Left forelimb (tissue), 1 donor: ENCODE data around the gene MANEA.

Source experiments
- DNase-seq: peaks from one replicate; pipeline ENCODE4 v3.0.0-alpha.2; 2018; ENCODE audit warnings: low spot score

MANEA gene

GRCh38 chr6:95587989-95588388 lies 10.7 kb downstream of the MANEA start:
- DNase-seq, result no peak

DNA sequence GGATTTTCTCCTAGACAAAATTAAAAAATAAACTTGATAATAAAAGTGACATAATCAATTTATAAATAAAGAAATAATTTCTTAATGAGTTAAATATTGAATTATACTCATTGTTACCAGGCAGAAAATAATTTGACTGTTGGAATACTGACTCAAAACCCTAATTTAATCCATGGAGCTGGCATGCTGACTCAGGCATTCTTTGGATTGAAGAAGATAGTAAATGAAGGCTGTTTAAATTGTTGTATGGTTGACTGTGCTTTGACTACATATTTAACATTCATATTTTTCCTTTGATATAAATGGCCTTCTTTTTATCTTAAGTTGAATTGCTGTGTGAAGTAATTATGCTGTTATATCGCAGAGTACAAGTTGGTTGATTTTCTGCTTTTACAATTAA lies 11.7 kb downstream of the MANEA start:
- no peak for DNase-seq

GRCh38 chr6:95589826-95590570 lies 12.7 kb downstream of the MANEA start:
- no peak for DNase-seq

- no peak for DNase-seq
These were observed 15.7 kb downstream of the MANEA start for GRCh38 chr6:95593025-95593424.

DNA sequence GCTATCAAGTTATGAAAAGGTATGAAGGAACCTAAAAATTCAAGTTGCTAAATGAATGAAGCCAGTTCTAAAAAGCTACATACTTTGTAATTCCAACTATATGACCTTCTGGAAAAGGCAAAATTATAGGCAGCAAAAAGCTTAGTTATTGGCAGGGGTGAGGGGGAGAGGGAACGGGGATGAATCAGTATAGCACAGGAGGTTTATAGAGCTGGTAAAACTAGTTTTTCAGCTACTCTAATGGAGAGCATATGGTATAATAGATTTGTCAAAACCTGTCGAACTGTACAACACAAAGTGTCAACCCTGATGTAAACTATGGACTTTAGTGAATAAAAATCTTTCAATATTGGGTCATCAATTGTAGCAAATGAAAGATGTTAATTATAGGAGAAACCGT lies 18.7 kb downstream of the MANEA start:
- DNase-seq, result no peak

GRCh38 chr6:95599706-95600105 lies 22.4 kb downstream of the MANEA start:
- no peak for DNase-seq

DNA sequence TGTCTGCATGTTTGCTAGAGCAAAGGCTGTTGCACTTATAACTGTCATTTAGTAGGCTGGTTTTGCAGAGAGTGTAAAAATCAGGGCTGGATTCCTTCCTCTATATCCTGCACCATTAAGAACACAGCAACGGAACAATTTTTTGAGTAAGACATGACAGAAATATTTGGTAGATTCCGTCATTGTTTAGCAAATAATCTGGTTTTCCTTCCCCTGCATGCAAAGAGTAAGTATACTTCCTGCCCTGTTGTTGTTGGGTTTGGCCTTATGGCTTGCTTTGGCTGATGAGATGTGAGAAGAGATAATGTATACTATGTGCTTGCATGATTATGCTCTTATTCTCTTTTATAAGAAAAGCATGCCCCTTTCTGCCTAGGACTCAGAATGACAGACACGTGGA lies 23.8 kb downstream of the MANEA start:
- no peak for DNase-seq

DNA sequence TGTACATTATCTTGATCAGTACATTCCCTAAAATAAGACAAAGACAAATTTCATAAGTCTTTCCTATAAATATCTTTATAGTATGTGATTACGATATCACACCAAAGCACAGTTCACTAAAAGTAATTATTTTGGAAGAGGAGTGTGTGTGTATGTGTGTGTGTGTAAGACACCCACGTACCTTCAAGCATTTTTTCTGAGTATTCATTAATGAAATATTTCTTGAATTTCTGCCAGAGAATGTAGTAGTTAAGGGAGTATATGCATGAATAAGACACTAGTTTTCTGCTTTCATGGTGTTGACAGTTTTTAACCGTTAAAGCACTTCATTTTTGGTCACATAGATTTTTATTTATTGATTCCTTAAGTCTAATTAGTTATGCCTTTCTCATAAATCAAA lies 36.8 kb downstream of the MANEA start:
- no peak for DNase-seq

DNA sequence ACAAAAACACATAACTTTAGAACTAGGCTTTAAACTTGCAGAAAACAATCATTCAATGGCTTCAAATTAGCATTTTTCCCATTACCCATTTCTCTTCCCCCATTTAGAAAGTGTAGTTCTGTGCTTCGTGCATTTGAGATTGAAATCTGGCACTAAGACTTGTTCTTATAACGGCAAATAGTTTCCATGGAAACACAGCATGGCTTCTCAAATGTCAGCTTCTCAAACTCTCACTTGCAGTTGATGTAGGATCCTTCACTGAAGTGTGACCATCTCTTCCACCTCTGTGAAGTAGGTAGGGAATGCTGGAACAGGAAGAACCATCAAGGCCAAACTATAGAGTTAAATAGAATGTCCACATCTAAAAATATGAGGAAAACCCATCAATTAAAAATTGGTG lies 52.2 kb downstream of the MANEA start:
- DNase-seq, result no peak

DNA sequence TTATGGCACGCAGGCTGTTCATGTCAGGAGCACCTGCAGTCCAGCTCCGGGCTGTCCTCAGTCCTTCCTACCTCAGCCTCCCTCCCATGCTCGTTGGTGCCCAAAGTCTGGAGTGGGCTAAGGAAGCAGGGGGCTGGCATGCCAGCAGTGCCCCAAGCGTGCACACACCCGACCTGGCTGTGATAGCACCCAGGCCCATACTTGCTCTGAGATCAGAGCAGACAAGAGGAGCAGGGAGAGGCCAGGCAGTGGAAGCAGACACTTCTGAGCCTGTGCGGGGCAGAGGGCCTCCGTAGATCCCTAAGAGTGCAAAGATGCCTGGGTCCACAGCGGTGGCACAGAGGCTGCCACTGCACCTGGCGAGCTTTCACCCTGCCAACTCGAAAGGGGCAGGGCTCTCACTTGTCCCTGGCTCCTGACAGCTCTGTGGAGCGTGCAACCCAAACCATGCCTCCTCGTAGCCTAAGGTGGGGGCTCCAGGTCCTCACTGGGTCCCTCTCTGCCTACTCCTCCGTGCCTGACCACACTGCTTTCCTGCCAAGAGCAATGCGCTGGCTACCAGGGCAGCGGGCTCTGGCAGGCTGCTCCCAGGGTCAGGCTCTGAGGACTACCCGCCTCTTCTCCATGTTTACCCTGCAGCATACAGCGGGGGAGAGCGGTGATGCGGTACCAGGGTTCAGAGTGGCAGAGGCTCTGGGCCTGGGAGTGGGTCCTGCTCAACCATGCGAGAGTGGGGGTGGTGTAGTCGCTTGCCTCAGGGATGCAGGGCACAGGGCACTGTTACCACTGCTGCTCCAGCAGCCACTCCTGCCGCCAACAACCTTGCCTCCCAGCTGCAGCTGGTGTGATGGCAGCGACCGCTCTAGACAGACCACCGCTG lies 59.5 kb downstream of the MANEA start:
- DNase-seq, result no peak

DNA sequence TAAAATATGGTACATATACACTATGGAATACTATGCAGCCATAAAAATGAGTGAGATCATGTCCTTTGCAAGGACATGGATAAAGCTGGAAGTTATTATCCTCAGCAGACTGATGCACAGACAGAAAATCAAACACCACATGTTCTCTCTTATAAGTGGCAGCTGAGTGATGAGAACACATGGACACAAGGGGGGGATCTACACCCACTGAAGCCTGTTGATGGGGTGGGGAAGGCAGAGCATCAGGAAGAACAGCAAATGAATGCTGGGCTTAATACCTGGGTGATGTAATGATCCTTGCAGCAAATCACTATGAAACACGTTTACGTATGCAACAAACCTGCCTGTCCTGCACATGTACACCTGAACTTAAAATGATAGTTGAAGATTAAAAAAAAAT lies 71.3 kb downstream of the MANEA start:
- no peak for DNase-seq

DNA sequence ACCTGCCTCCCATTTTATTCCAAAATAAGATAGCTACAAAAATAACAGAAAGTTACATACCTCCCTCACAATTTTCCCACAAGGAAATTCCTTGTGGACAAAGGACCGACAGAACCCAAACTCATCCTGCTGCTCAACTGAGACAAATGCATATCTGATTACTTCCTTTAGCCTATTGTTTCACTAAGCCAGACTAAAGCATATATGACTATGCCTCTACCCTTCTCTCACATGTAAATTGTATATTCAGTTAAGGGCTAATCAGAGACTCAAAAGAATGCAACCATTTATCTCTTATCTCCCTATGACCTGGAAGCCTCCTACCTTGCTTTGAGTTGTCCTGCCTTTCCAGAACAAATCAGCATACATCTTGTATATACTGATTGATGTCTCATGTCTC lies 72.1 kb downstream of the MANEA start:
- DNase-seq, result no peak

- DNase-seq, result no peak
These were observed 76.8 kb downstream of the MANEA start for GRCh38 chr6:95654176-95654575.

- no peak for DNase-seq
These were observed 81.6 kb downstream of the MANEA start for GRCh38 chr6:95658886-95659285.
